Measurements from ENCODE around the gene SLC27A4. TPM values are rescaled to one million over a fixed set of nuclear protein-coding genes. Genes with fewer than 3 reads are reported as not detected.

The SLC27A4 gene
- total RNA-seq, 4 donors from 2014 or later = 13.2 to 25.4 (median 16.1) TPM

DNA sequence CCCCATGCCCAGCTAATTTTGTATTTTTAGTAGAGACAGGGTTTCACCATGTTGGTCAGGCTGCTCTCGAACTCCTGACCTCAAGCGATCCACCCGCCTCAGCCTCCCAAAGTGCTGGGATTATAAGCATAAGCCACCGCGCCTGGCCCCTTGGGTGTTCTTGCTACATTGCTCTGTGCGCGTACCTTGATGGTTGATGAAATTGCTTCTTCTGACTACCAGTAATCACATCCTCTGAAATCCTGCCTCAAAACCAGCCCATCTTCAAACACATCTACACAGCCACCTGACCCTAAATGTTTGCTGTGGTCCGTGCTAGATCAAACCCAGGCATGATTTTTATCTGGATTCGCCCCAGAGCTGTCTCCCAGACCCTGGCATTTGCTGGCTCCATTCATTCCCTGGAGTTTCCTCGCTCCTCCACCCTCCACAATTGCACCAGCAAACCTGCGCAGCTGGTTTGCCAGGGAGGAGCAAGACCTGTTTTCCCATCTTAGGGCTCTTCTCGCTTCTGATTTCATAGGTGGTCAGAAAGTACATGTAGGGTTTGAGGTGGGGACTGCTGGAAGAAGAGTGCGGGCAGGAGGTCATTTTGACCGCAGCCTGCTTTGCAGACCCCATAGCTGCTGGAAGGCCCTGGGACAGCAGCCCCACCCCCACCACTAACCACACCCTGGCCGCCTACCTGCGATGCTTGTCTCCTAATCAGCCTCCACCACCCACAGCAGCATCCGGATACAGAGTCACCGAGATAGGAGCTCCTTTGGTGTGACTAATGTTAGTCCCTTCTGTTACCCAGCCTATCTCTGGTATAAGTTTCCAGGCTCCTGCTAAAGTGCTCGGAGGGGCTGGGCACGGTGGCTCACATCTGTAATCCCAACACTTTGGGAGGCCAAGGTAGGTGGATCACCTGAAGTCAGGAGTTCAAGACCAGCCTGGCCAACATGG is 41.5 kb upstream of the SLC27A4 start:
- no peak for ATAC-seq (ENCODE audit: low FRiP score)
- TF ChIP-seq, protein P1, sequence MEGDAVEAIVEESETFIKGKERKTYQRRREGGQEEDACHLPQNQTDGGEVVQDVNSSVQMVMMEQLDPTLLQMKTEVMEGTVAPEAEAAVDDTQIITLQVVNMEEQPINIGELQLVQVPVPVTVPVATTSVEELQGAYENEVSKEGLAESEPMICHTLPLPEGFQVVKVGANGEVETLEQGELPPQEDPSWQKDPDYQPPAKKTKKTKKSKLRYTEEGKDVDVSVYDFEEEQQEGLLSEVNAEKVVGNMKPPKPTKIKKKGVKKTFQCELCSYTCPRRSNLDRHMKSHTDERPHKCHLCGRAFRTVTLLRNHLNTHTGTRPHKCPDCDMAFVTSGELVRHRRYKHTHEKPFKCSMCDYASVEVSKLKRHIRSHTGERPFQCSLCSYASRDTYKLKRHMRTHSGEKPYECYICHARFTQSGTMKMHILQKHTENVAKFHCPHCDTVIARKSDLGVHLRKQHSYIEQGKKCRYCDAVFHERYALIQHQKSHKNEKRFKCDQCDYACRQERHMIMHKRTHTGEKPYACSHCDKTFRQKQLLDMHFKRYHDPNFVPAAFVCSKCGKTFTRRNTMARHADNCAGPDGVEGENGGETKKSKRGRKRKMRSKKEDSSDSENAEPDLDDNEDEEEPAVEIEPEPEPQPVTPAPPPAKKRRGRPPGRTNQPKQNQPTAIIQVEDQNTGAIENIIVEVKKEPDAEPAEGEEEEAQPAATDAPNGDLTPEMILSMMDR (IDR thresholded peaks at IDR 0.05) = no peak
- DNase-seq (ENCODE audit: low spot score) = no peak

DNA sequence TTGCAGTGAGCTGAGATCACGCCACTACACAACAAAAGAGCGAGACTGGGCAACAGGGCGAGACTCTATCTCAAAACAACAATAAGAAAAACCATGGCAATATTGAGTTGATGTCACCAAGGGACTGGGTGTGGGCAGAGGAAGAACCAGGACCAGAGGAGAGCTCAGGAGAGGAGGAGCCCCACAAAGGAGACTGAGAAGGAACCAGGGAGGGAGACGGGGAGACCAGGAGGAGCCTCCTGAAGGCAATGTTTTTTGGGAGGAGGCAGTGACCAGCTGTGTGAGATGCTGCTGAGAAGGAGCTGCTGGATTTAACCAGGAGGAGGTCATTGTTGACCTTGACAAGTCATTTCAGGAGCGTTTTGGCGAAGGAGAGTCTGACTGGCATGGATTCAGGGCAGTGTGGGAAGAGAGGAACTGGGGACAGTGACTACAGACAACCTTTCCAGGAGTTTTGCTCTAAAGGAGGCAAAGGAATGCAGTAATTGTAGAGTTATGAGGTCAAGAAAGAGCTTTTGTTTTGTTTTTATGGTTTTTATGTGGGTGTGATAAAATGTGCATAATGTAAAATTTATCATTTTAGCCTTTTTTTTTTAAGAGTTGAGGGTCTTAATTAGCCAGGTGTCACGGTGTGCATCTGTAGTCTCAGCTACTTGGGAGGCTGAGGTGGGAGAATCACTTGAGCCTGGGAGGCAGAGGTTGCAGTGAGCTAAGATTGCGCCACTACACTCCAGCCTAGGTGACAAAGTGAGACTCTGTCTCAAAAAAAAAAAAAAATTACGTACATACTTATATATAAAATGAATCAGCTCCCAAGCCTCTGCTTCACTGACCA is 36.0 kb upstream of the SLC27A4 start:
- ATAC-seq (ENCODE audit: low FRiP score) (no peak), DNase-seq (ENCODE audit: low spot score) (no peak)
- TF ChIP-seq, protein P1 (IDR thresholded peaks at IDR 0.05) = no peak

DNA sequence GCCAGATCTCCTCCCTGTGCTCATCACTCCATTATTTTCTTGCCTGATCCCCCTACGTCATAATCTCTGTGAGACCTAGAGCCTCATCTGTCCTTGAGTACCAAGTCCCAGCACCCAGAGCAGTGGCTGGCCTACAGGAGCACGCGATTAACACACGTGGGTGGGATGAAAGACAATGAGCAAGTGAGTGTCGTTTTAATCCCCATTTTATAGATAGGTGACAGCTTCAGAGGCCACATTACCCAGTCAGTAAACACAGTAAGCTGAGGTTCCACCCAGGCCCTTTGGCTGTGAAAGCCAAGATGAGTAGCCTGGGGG is 35.4 kb upstream of the SLC27A4 start:
- DNase-seq (ENCODE audit: low spot score) (no peak), ATAC-seq (ENCODE audit: low FRiP score) (no peak)
- TF ChIP-seq, protein P1 (IDR thresholded peaks at IDR 0.05) = no peak

DNA sequence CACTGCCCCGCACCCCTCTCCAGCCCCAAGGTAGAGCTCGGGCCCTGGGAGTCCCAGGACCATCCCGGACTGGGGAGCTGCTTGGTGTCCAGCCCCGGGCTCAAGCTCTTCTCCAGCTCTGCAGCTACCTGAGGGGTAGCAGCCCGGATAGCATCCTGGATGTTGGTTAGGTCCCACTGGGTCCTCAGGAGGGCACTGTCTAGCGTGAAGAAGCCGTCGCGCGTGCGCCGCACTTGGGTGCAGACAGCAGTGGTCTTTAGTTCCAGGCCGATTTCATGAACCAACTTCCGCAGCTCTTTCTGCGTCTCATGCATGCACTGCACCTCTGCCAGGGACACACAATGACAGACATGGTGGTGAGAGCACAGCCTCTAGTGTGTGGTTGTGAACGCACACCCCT is 30.8 kb upstream of the SLC27A4 start:
- TF ChIP-seq, protein P1 (IDR thresholded peaks at IDR 0.05) = no peak
- ATAC-seq (ENCODE audit: low FRiP score) (no peak), DNase-seq (ENCODE audit: low spot score) (no peak)

DNA sequence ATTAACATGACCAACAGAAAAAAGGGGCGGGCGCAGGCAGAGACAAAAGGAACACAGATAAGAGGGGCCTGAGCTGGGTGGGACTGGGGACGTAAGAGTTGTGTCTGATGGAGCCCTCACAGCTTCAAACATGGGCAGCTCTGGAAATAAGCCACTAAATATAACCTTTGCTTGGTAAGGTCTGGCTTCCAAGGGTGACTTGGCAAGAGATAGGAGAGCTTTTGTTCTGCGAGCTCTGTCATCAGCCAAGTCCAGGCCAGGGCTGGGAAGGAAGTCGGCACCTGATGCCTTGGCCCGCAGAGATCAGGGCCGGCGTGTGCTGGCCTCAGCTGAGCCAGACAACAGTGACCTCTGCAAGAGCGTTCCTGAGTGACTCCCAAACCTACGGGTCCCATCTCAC is 29.9 kb upstream of the SLC27A4 start:
- TF ChIP-seq, protein P1 (IDR thresholded peaks at IDR 0.05) = no peak
- DNase-seq (ENCODE audit: low spot score) = no peak
- no peak for ATAC-seq (ENCODE audit: low FRiP score)

DNA sequence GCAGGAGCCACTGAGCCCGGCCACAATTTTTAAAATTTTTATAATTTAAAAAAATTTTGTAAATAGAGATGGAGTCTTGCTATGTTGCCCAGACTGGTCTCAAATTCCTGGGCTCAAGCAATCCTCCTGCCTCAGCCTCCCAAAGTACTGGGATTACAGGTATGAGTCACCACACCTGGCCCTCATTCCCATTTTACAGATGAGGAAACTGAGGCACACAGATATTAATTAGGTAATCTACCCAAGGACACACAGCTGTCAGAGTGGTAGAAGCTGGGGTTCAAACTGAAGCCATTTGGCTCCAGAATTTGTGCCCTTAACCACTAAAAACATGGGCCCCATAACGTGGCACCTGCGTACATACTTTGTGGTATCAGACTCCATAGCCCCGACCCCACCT is 25.6 kb upstream of the SLC27A4 start:
- DNase-seq (ENCODE audit: low spot score) (no peak), ATAC-seq (ENCODE audit: low FRiP score) (no peak)
- TF ChIP-seq, protein P1 (IDR thresholded peaks at IDR 0.05) = no peak

Measured in omental fat pad (tissue), 4 donors.